ENCODE results near the gene PGLYRP4. TPM values are rescaled to one million over a fixed set of nuclear protein-coding genes. Genes with fewer than 3 reads are reported as not detected.

The PGLYRP4 gene
- total RNA-seq, 1 donor from 2014 or later: 0.71 TPM

DNA sequence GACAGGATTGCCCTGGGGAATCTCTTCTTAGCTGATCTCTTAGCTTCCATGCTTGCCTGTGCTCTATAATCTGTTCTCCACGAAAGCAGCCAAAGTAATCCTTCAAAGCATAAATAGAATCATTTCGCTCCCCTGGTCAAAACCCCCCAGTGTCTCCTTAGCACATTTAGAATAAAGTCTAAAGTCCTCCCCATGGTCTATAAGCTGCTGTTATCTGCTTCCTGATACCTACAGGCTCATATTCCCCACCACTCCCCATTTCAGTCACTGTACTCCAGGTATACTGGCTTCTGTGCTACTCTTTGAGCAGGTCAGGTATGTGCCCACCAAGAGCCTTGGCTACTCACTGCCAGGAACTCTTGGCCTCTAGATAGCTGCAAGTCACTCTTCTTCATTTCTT, 23.9 kb upstream of the PGLYRP4 start:
- TF ChIP-seq, protein P1, sequence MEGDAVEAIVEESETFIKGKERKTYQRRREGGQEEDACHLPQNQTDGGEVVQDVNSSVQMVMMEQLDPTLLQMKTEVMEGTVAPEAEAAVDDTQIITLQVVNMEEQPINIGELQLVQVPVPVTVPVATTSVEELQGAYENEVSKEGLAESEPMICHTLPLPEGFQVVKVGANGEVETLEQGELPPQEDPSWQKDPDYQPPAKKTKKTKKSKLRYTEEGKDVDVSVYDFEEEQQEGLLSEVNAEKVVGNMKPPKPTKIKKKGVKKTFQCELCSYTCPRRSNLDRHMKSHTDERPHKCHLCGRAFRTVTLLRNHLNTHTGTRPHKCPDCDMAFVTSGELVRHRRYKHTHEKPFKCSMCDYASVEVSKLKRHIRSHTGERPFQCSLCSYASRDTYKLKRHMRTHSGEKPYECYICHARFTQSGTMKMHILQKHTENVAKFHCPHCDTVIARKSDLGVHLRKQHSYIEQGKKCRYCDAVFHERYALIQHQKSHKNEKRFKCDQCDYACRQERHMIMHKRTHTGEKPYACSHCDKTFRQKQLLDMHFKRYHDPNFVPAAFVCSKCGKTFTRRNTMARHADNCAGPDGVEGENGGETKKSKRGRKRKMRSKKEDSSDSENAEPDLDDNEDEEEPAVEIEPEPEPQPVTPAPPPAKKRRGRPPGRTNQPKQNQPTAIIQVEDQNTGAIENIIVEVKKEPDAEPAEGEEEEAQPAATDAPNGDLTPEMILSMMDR (IDR thresholded peaks at IDR 0.05; ENCODE audit: insufficient read depth, low read length, poor library complexity, severe bottlenecking): no peak
- no peaks in the 10 kb centered on the region for H3K36me3 ChIP-seq (ENCODE audit: control insufficient read depth, insufficient read depth, low read length)
- H3K27me3 ChIP-seq (ENCODE audit: control insufficient read depth, insufficient read depth, low read length): no peaks in the 10 kb centered on the region
- DNase-seq (ENCODE audit: low read depth): no peak
- H3K4me3 ChIP-seq (ENCODE audit: low read depth, low read length): no peak overlapping the region

- Histone ChIP-seq H3K27me3 (ENCODE audit: control insufficient read depth, insufficient read depth, low read length) (no peaks in the 10 kb centered on the region), H3K36me3 (ENCODE audit: control insufficient read depth, insufficient read depth, low read length) (no peaks in the 10 kb centered on the region), H3K4me3 (ENCODE audit: low read depth, low read length) (no peak overlapping the region)
- no peak for DNase-seq (ENCODE audit: low read depth)
- TF ChIP-seq, protein P1 (IDR thresholded peaks at IDR 0.05; ENCODE audit: insufficient read depth, low read length, poor library complexity, severe bottlenecking): no peak
Measured at GRCh38 chr1:153371231-153371630, 22.6 kb upstream of the PGLYRP4 start.

DNA sequence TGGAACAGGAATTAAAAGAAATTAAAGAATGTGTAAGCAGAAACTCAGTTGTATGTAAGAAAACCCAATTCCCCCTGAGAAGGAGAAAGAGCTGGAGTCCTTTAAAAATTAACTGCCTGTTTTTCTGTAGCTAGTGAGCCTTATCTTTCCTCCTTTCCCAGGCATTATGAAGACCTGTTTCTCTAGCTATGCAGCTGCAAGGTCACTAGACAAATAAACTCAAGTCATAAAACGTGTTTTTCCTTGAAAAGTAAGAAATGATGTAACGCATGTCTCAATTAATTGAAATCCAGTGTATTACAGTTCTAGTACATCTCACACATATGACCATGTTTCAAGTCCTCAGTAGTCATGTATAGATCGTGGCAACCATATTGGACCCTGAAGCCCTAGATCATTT, 21.5 kb upstream of the PGLYRP4 start:
- DNase-seq (ENCODE audit: low read depth): no peak
- TF ChIP-seq, protein P1 (IDR thresholded peaks at IDR 0.05; ENCODE audit: insufficient read depth, low read length, poor library complexity, severe bottlenecking): no peak
- Histone ChIP-seq H3K27me3 (ENCODE audit: control insufficient read depth, insufficient read depth, low read length) (no peaks in the 10 kb centered on the region), H3K4me3 (ENCODE audit: low read depth, low read length) (no peak overlapping the region), H3K36me3 (ENCODE audit: control insufficient read depth, insufficient read depth, low read length) (no peaks in the 10 kb centered on the region)

- Histone ChIP-seq H3K36me3 (ENCODE audit: control insufficient read depth, insufficient read depth, low read length) (no peaks in the 10 kb centered on the region), H3K4me3 (ENCODE audit: low read depth, low read length) (no peak overlapping the region), H3K27me3 (ENCODE audit: control insufficient read depth, insufficient read depth, low read length) (no peaks in the 10 kb centered on the region)
- TF ChIP-seq, protein P1 (IDR thresholded peaks at IDR 0.05; ENCODE audit: insufficient read depth, low read length, poor library complexity, severe bottlenecking): no peak
- DNase-seq (ENCODE audit: low read depth): no peak
Measured at GRCh38 chr1:153368495-153368894, 19.9 kb upstream of the PGLYRP4 start.

DNA sequence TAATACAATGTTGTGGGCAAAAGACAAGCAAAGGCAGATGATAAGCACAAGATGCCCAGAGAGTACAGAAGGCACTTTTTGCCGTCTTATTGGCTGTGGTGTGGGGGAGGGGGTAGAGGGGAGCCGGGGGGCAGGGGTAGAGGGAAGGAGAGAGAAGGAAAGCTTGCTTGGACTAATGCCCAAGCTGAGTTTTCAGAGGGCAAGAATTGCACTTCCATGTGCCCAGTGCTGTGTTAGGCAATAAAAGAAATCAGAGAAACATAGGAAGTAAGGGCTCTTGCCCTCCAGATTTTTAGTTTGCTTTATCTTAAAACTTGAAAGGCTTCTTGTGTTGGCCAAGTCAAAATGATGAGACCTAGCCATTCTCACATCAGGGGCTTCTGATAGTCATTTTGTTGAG, 18.4 kb upstream of the PGLYRP4 start:
- TF ChIP-seq, protein P1 (IDR thresholded peaks at IDR 0.05; ENCODE audit: insufficient read depth, low read length, poor library complexity, severe bottlenecking): no peak
- H3K4me3 ChIP-seq (ENCODE audit: low read depth, low read length): no peak overlapping the region
- DNase-seq (ENCODE audit: low read depth): no peak
- H3K27me3 ChIP-seq (ENCODE audit: control insufficient read depth, insufficient read depth, low read length): no peaks in the 10 kb centered on the region
- no peaks in the 10 kb centered on the region for H3K36me3 ChIP-seq (ENCODE audit: control insufficient read depth, insufficient read depth, low read length)

DNA sequence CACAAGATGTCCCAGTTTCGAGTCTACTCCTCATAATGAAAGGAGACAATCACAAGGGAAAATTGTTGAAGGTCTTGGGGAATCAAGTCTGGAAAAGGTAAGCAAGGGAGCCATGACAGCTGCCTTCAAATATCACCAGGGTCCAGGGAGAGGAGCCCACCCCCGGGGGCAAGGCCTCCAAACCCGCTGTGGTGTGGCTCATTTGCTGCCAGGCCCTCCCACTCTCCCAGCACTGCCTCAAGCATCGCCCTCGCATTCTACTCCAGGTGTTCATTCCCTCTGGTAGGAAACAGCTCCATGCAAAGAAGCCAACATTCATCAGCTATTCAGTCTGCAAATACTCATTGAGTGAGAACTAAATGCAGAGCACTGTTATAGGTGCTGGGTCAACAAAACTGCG, 17.6 kb upstream of the PGLYRP4 start:
- TF ChIP-seq, protein P1 (IDR thresholded peaks at IDR 0.05; ENCODE audit: insufficient read depth, low read length, poor library complexity, severe bottlenecking): no peak
- no peaks in the 10 kb centered on the region for H3K27me3 ChIP-seq (ENCODE audit: control insufficient read depth, insufficient read depth, low read length)
- H3K4me3 ChIP-seq (ENCODE audit: low read depth, low read length): no peak overlapping the region
- no peaks in the 10 kb centered on the region for H3K36me3 ChIP-seq (ENCODE audit: control insufficient read depth, insufficient read depth, low read length)
- no peak for DNase-seq (ENCODE audit: low read depth)

Measured in kidney epithelial cell (primary cell).